ENCODE measurements around the gene BACH2. TPM values are rescaled to one million over a fixed set of nuclear protein-coding genes. Genes with fewer than 3 reads are reported as not detected.

BACH2 gene
- total and polyA plus RNA-seq, 9 of the 15 experiments (the other 6 are each of a cell fraction or from before 2014, with no cell fraction given) = 0.06 to 3.1 (median 0.59) TPM

DNA sequence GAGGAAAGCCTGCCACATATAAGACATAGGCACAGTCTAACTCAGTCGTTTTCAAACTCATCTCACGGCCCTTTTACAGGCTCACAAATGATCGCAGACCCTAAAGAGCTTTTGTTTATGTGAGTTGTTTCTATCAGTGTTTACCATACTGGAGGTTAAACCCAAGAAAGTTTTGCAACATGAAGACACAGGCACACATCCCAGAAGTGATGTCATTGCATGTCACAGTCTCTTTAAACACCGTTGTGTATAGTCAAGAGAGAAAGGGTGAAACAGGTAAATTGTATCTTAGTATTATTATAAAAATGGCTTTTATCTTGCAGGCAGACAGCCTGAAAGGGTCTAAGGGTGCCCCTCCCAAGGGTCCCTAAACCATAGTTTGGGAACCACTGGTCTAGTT, 96.7 kb downstream of the BACH2 start (continued):
- TF ChIP-seq, protein P1, sequence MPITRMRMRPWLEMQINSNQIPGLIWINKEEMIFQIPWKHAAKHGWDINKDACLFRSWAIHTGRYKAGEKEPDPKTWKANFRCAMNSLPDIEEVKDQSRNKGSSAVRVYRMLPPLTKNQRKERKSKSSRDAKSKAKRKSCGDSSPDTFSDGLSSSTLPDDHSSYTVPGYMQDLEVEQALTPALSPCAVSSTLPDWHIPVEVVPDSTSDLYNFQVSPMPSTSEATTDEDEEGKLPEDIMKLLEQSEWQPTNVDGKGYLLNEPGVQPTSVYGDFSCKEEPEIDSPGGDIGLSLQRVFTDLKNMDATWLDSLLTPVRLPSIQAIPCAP (CRISPR knock-in tag; IDR thresholded peaks at IDR 0.05; ENCODE audit: borderline replicate concordance) = no peak

DNA sequence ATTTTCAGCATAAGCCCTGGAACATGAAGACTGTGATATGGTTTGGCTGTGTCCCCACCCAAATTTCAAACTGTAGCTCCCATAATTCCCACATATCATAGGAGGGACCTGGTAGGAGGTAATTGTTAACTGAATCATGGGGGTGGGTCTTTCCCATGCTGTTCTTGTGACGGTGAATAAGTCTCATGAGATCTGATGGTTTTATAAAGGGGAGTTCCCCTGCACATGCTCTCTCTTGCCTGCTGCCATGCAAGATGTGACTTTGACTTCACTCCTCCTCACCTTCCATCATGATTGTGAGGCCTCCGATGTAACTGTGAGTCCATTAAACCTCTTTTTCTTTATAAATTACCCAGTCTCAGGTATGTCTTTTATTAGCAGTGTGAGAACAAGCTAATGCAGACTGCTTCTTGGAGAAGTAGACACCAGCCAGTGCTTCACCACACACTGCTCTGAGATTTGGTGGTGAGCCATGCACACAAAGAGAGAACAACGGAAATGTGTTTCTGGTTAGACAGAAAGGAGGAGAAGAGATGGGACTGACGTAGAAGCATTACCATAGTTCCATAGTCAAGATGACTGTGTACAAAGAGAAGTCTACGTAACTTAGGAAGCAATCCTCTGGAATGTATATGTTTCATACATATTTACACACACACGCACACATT, 97.8 kb downstream of the BACH2 start:
- no peak overlapping the region for H3K4me3 ChIP-seq
- H3K36me3 ChIP-seq (ENCODE audit: control insufficient read depth, insufficient read depth, low read length) = no peaks in the 10 kb centered on the region
- no peaks in the 10 kb centered on the region for H3K79me2 ChIP-seq (ENCODE audit: control insufficient read depth, insufficient read depth, low read length)
- FAIRE-seq (no peak), ATAC-seq (no peak), DNase-seq (ENCODE audit: extremely low read depth in 1 of 4, low spot score in 3 of 4) (no peak)
- CTCF ChIA-PET (ENCODE audit: low intra/inter-chr PET ratio) = no interaction called here
- no peak for TF ChIP-seq ZBED1 (IDR thresholded peaks at IDR 0.05)
- no peak for TF ChIP-seq ZNF165 (CRISPR knock-in tag; IDR thresholded peaks at IDR 0.05; ENCODE audit: borderline replicate concordance)
- TF ChIP-seq HNRNPH1 (optimal IDR thresholded peaks at IDR 0.05; ENCODE audit: low read depth, low read length) = no peak
- TF ChIP-seq CREBBP (IDR thresholded peaks at IDR 0.05; ENCODE audit: low read depth, low read length) = no peak
- no peak for TF ChIP-seq TEAD1 (CRISPR knock-in tag; IDR thresholded peaks at IDR 0.05)
- no peak for TF ChIP-seq ZNF740 (CRISPR knock-in tag; IDR thresholded peaks at IDR 0.05)
- no peak for TF ChIP-seq ZNF740 (tag; IDR thresholded peaks at IDR 0.05)
- TF ChIP-seq NFE2 (IDR thresholded peaks at IDR 0.05; ENCODE audit: low read depth) = no peak
- no peak for TF ChIP-seq DMBX1 (CRISPR knock-in tag; IDR thresholded peaks at IDR 0.05; ENCODE audit: borderline replicate concordance)
- TF ChIP-seq PTTG1 (tag; IDR thresholded peaks at IDR 0.05; ENCODE audit: low read depth) = no peak
- TF ChIP-seq CBX3 (IDR thresholded peaks at IDR 0.05; ENCODE audit: borderline replicate concordance in 1 of 2, low read length in 2 of 2) = no peak
- no peak for TF ChIP-seq KLF13 (tag; IDR thresholded peaks at IDR 0.05; ENCODE audit: borderline replicate concordance, low read depth)
- TF ChIP-seq TBL1XR1 (IDR thresholded peaks at IDR 0.05; ENCODE audit: low read length in 2 of 2) = no peak
- TF ChIP-seq HDAC3 (IDR thresholded peaks at IDR 0.05; ENCODE audit: borderline replicate concordance, partially characterized antibody) = no peak
- TF ChIP-seq TOE1 (IDR thresholded peaks at IDR 0.05; ENCODE audit: borderline replicate concordance) = no peak
- TF ChIP-seq TOE1 (CRISPR knock-in tag; IDR thresholded peaks at IDR 0.05; ENCODE audit: borderline replicate concordance, low read depth) = no peak
- no peak for TF ChIP-seq PHB2 (IDR thresholded peaks at IDR 0.05; ENCODE audit: low read depth)
- no peak overlapping the region for H2AFZ ChIP-seq (ENCODE audit: low read depth, low read length)
- no peak overlapping the region for H3K9ac ChIP-seq (ENCODE audit: insufficient read depth in 1 of 2, low read depth in 2 of 2, low read length in 2 of 2)
- BruUV-seq (replicated peaks) = no TSS peak
- H3K27ac ChIP-seq (ENCODE audit: extremely low read depth, low read depth, low read length) = no peak overlapping the region
- WGBS (ENCODE audit: insufficient coverage, low coverage, missing lambda C conversion rate) = 48% methylated on average over 6 of the region's 6 CpGs
- H4K20me1 ChIP-seq (replicated peaks; ENCODE audit: control insufficient read depth, insufficient read depth, low read length) = no peaks in the 10 kb centered on the region
- no peaks in the 10 kb centered on the region for H3K9me1 ChIP-seq (ENCODE audit: control insufficient read depth, insufficient read depth, low read length)
- in situ Hi-C loops (cut with MboI) = no loop called here
- no peaks in the 10 kb centered on the region; a peak in 1 of 5 replicates for H3K4me1 ChIP-seq (replicated peaks in 1 of 2; ENCODE audit: control insufficient read depth in 2 of 2, insufficient read depth in 2 of 2, low read length in 2 of 2)
- POLR2A ChIA-PET = no interaction called here
- intact Hi-C loops (cut with micrococcal nuclease) = no loop called here
- no peak overlapping the region for H3K4me2 ChIP-seq (ENCODE audit: insufficient read depth, low read length)
- no peaks in the 10 kb centered on the region for H3K9me3 ChIP-seq (replicated peaks; ENCODE audit: control insufficient read depth, insufficient read depth, low read depth, low read length)
- H3K27me3 ChIP-seq (ENCODE audit: control insufficient read depth in 2 of 2, insufficient read depth in 2 of 2, low read length in 2 of 2) = no peaks in the 10 kb centered on the region

All from K562 (cell line).